MM.1S (cell line): ENCODE data around the gene ARSI.

ENCODE experiments used
- DNase-seq: peaks from one replicate; pipeline ENCODE4 v3.0.0-alpha.2; 2015
- H2AFZ ChIP-seq: fragments of 300-600 bp; sonication (generic); 2 replicates; pipeline ENCODE4 v1.6.0; 2016; ENCODE audit warnings: antibody characterized with exemption, low read length
- H3F3A ChIP-seq: fragments of 300-600 bp; sonication (generic); 2 replicates; pipeline ENCODE4 v1.6.1; 2016; ENCODE audit warnings: mild to moderate bottlenecking, antibody characterized with exemption, low read length, moderate library complexity, mixed read lengths; ENCODE audit not compliant: insufficient read depth
- H3K27ac ChIP-seq: fragments of 300-600 bp; sonication (generic); 2 replicates; pipeline ENCODE4 v1.5.1; 2016; ENCODE audit warnings: mild to moderate bottlenecking, low read length
- H3K27me3 ChIP-seq: fragments of 300-600 bp; sonication (generic); replicated peaks from 2 replicates; pipeline ENCODE4 v1.6.0; 2016; ENCODE audit warnings: low read length; ENCODE audit not compliant: insufficient read depth
- H3K36me3 ChIP-seq: fragments of 300-600 bp; sonication (generic); replicated peaks from 2 replicates; pipeline ENCODE4 v1.6.1; 2016; ENCODE audit warnings: mild to moderate bottlenecking, low read length, mixed read lengths; ENCODE audit not compliant: insufficient read depth
- H3K4me1 ChIP-seq: fragments of 300-600 bp; sonication (generic); 2 replicates; pipeline ENCODE4 v1.6.1; 2016; ENCODE audit warnings: low read length, mixed read lengths
- H3K4me2 ChIP-seq: fragments of 300-600 bp; sonication (generic); 2 replicates; pipeline ENCODE4 v1.6.0; 2016; ENCODE audit warnings: low read depth, low read length
- H3K4me3 ChIP-seq: fragments of 300-600 bp; sonication (generic); 2 replicates; pipeline ENCODE4 v1.5.1; 2016; ENCODE audit warnings: low read length, mixed read lengths
- H3K79me2 ChIP-seq: fragments of 300-600 bp; sonication (generic); 2 replicates; pipeline ENCODE4 v1.6.1; 2016; ENCODE audit warnings: mixed run types, low read length, mixed read lengths
- H3K9ac ChIP-seq: fragments of 300-600 bp; sonication (generic); 2 replicates; pipeline ENCODE4 v1.6.1; 2016; ENCODE audit warnings: low read length, mixed read lengths
- H3K9me2 ChIP-seq: fragments of 300-600 bp; sonication (generic); replicated peaks from 2 replicates; pipeline ENCODE4 v1.6.1; 2016; ENCODE audit warnings: mild to moderate bottlenecking, low read length, mixed read lengths; ENCODE audit not compliant: insufficient read depth
- H3K9me3 ChIP-seq: fragments of 300-600 bp; sonication (generic); replicated peaks from 2 replicates; pipeline ENCODE4 v1.6.1; 2016; ENCODE audit warnings: mild to moderate bottlenecking, low read length, mixed read lengths; ENCODE audit not compliant: insufficient read depth
- H4K20me1 ChIP-seq: fragments of 300-600 bp; sonication (generic); 2 replicates; pipeline ENCODE4 v1.6.1; 2016; ENCODE audit warnings: mild to moderate bottlenecking, low read length, moderate library complexity, mixed read lengths; ENCODE audit not compliant: insufficient read depth
- CTCF ChIP-seq: fragments of 300-600 bp; sonication (generic); IDR thresholded peaks from 2 replicates; pipeline ENCODE4 v1.5.1; 2016; ENCODE audit warnings: antibody characterized with exemption, low read length, mixed read lengths
- EZH2 ChIP-seq: fragments of 300-600 bp; sonication (generic); optimal IDR thresholded peaks from 2 replicates; pipeline ENCODE3; 2017; ENCODE audit warnings: low read depth, mild to moderate bottlenecking, antibody characterized with exemption, low read length, mixed read lengths
- EZH2phosphoT487 ChIP-seq: fragments of 300-600 bp; sonication (generic); IDR thresholded peaks from 2 replicates; pipeline ENCODE4 v1.6.1; 2018; ENCODE audit warnings: antibody characterized with exemption, low read length

The ARSI gene

GRCh38 chr5:150262502-150262901 lies 40.2 kb downstream of the ARSI start:
- Histone ChIP-seq H4K20me1 (no peaks in the 10 kb centered on the region), H3K4me2 (no peak overlapping the region), H3K4me1 (no peaks in the 10 kb centered on the region), H3K9me3 (no peaks in the 10 kb centered on the region), H3K27me3 (no peaks in the 10 kb centered on the region), H3K27ac (no peak overlapping the region), H2AFZ (no peak overlapping the region), H3K36me3 (no peaks in the 10 kb centered on the region), H3F3A (no peaks in the 10 kb centered on the region), H3K9ac (no peak overlapping the region), H3K9me2 (no peaks in the 10 kb centered on the region), H3K79me2 (no peaks in the 10 kb centered on the region), H3K4me3 (no peak overlapping the region)
- no peak for DNase-seq
- TF ChIP-seq CTCF (no peak), EZH2phosphoT487 (no peak), EZH2 (no peak)

- no peaks in the 10 kb centered on the region for H3K36me3 ChIP-seq
- TF ChIP-seq EZH2phosphoT487 (no peak), CTCF (no peak), EZH2 (no peak)
- H3F3A ChIP-seq, result no peaks in the 10 kb centered on the region
- H3K4me1 ChIP-seq, result no peaks in the 10 kb centered on the region
- no peaks in the 10 kb centered on the region for H3K27me3 ChIP-seq
- H2AFZ ChIP-seq, result no peak overlapping the region
- H3K4me2 ChIP-seq, result no peak overlapping the region
- no peak for DNase-seq
- H3K79me2 ChIP-seq, result no peaks in the 10 kb centered on the region
- no peak overlapping the region for H3K9ac ChIP-seq
- no peaks in the 10 kb centered on the region for H4K20me1 ChIP-seq
- no peak overlapping the region for H3K4me3 ChIP-seq
- H3K9me3 ChIP-seq, result no peaks in the 10 kb centered on the region
- no peak overlapping the region for H3K27ac ChIP-seq
- H3K9me2 ChIP-seq, result no peaks in the 10 kb centered on the region
Measured at GRCh38 chr5:150261231-150261630, 41.5 kb downstream of the ARSI start.

- Histone ChIP-seq H3K27me3 (no peaks in the 10 kb centered on the region), H4K20me1 (no peaks in the 10 kb centered on the region), H3K27ac (no peak overlapping the region), H3K4me2 (no peak overlapping the region), H3K36me3 (no peaks in the 10 kb centered on the region), H3K4me1 (no peaks in the 10 kb centered on the region), H3K9me2 (no peaks in the 10 kb centered on the region), H3K9ac (no peak overlapping the region), H3F3A (no peaks in the 10 kb centered on the region), H2AFZ (no peak overlapping the region), H3K79me2 (no peaks in the 10 kb centered on the region), H3K4me3 (no peak overlapping the region), H3K9me3 (no peaks in the 10 kb centered on the region)
- TF ChIP-seq EZH2 (no peak), CTCF (no peak), EZH2phosphoT487 (no peak)
- no peak for DNase-seq
Measured at GRCh38 chr5:150258130-150258529, 44.6 kb downstream of the ARSI start.

GRCh38 chr5:150257424-150257823 lies 45.3 kb downstream of the ARSI start:
- no peaks in the 10 kb centered on the region for H3K79me2 ChIP-seq
- H3K36me3 ChIP-seq, result no peaks in the 10 kb centered on the region
- H3F3A ChIP-seq, result no peaks in the 10 kb centered on the region
- TF ChIP-seq EZH2, result no peak
- no peak for TF ChIP-seq CTCF
- TF ChIP-seq EZH2phosphoT487, result no peak
- H3K27me3 ChIP-seq, result no peaks in the 10 kb centered on the region
- H3K27ac ChIP-seq, result no peak overlapping the region
- no peak overlapping the region for H3K9ac ChIP-seq
- H4K20me1 ChIP-seq, result no peaks in the 10 kb centered on the region
- H3K4me3 ChIP-seq, result no peak overlapping the region
- H3K4me1 ChIP-seq, result no peaks in the 10 kb centered on the region
- no peaks in the 10 kb centered on the region for H3K9me3 ChIP-seq
- no peak overlapping the region for H2AFZ ChIP-seq
- no peaks in the 10 kb centered on the region for H3K9me2 ChIP-seq
- H3K4me2 ChIP-seq, result no peak overlapping the region
- DNase-seq, result no peak
